MCF 10A (cell line): ENCODE results near the gene SEPTIN8. TPM values are rescaled to one million over a fixed set of nuclear protein-coding genes. Genes with fewer than 3 reads are reported as not detected.

Experiments used
- BruUV-seq: library from RNA; stranded (reverse); fragments of 400-500 nt; replicated peaks from 2 replicates; lab custom pipeline; 2021; lab: Mats Ljungman, UMichigan
- CTCF ChIA-PET: fragments of 300-600 bp; sonication (Branson Sonifier 250); formaldehyde crosslinking; extraction: SDS; loops from one replicate; lab custom pipeline; 2021; ENCODE audit warnings: antibody characterized with exemption, inconsistent platforms; lab: Yijun Ruan, JAX
- POLR2A ChIA-PET: fragments of 300-600, 350-650 bp; sonication (Branson Sonifier 250); formaldehyde crosslinking; extraction: SDS; loops from one replicate; lab custom pipeline; 2020; ENCODE audit warnings: antibody characterized with exemption, inconsistent platforms; lab: Yijun Ruan, JAX
- DNase-seq: peaks from one replicate; pipeline ENCODE4 v3.0.0-alpha.2; 2018; ENCODE audit not compliant: unreplicated experiment
- H3K27ac Mint-ChIP-seq: one replicate; pipeline ENCODE4 v1.8.0; 2022; ENCODE audit warnings: mild to moderate bottlenecking, low read depth, mixed read lengths; ENCODE audit not compliant: unreplicated experiment
- H3K27me3 Mint-ChIP-seq: one replicate; pipeline ENCODE4 v1.8.0; 2022; ENCODE audit warnings: mixed read lengths; ENCODE audit not compliant: insufficient read depth, unreplicated experiment
- H3K36me3 Mint-ChIP-seq: one replicate; pipeline ENCODE4 v1.8.0; 2022; ENCODE audit warnings: mild to moderate bottlenecking, moderate library complexity, mixed read lengths; ENCODE audit not compliant: insufficient read depth, unreplicated experiment
- H3K4me1 Mint-ChIP-seq: one replicate; pipeline ENCODE4 v1.8.0; 2022; ENCODE audit warnings: mixed read lengths; ENCODE audit not compliant: insufficient read depth, unreplicated experiment
- H3K4me3 Mint-ChIP-seq: one replicate; pipeline ENCODE4 v1.8.0; 2022; ENCODE audit warnings: mild to moderate bottlenecking, moderate library complexity, mixed read lengths; ENCODE audit not compliant: unreplicated experiment
- H3K9me3 Mint-ChIP-seq: one replicate; pipeline ENCODE4 v1.8.0; 2022; ENCODE audit warnings: mixed read lengths; ENCODE audit not compliant: unreplicated experiment
- intact Hi-C: fragments of 100-400 bp; cut with micrococcal nuclease; formaldehyde crosslinking; loops from 2 replicates; pipeline ENCODE4 v1.14.1; 2022
- total RNA-seq: library from RNA; stranded (reverse); gene quantifications from 2 replicates; pipeline ENCODE4 v1.2.3, GENCODE V29; 2022
- TF ChIP-seq, protein P1 (sequence below): fragments of 200-600 bp; IDR thresholded peaks from one replicate; pipeline ENCODE4 v1.8.0; 2022; ENCODE audit warnings: antibody characterized with exemption, mild to moderate bottlenecking; ENCODE audit not compliant: unreplicated experiment

The SEPTIN8 gene
- total RNA-seq, 1 experiment from 2014 or later = 34.8 TPM

DNA sequence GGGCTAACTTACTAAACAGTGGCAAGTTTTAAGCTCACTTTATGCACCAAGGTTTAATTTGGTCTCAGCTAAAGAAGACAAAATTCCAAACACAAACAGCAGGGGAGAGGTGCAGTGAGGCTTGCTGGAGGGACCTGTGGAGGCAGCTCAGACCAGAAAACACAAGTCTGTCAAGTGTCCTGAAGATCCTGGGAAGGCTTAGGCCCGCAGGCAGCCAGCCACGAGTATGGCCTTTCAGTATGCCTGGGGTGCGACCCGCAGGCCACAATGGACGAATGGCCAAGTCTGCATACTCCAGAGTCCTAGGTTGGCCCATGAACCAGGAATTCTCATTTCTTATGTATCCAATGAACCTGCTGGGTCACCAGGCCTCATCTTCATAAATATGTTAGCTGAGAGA lies 20.5 kb downstream of the SEPTIN8 start:
- intact Hi-C loops = no loop called here
- Mint-ChIP-seq H3K9me3 (no peaks in the 10 kb centered on the region), H3K4me3 (no peak overlapping the region), H3K36me3 (no peaks in the 10 kb centered on the region), H3K4me1 (no peaks in the 10 kb centered on the region), H3K27ac (no peak overlapping the region), H3K27me3 (no peaks in the 10 kb centered on the region)
- CTCF ChIA-PET = interaction anchor here (0.7 to 4.4 kb wide), 4 partner anchors 8 to 63 kb away, joined by 3 to 34 read pairs (median 5); no protein-coding TSS in a partner anchor
- no peak for DNase-seq
- BruUV-seq = no TSS peak
- TF ChIP-seq, protein P1, sequence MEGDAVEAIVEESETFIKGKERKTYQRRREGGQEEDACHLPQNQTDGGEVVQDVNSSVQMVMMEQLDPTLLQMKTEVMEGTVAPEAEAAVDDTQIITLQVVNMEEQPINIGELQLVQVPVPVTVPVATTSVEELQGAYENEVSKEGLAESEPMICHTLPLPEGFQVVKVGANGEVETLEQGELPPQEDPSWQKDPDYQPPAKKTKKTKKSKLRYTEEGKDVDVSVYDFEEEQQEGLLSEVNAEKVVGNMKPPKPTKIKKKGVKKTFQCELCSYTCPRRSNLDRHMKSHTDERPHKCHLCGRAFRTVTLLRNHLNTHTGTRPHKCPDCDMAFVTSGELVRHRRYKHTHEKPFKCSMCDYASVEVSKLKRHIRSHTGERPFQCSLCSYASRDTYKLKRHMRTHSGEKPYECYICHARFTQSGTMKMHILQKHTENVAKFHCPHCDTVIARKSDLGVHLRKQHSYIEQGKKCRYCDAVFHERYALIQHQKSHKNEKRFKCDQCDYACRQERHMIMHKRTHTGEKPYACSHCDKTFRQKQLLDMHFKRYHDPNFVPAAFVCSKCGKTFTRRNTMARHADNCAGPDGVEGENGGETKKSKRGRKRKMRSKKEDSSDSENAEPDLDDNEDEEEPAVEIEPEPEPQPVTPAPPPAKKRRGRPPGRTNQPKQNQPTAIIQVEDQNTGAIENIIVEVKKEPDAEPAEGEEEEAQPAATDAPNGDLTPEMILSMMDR = no peak
- POLR2A ChIA-PET = interaction anchor here (1.5 kb wide), 1 partner anchor 13 kb away, joined by 5 read pairs; no protein-coding TSS in a partner anchor

DNA sequence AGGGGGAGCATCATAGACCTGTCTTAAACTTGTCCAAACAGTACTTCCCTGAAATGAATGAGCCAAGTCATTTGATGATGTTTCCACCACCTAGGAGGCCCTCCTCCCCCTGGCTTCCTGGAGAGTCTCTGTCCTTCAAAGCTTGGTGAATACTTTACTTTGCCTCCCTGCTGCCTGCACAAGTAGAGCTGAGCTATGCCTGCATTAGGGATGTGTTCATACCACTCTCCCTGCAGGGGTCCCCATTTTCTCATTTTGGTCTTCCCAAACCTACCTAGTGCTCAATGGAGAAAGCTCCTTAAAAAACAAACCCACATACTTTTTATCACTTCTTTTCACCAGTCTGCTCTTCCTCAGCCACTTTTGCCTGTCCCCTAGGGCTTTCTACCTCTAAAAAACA lies 22.1 kb downstream of the SEPTIN8 start:
- no peak overlapping the region for H3K4me3 Mint-ChIP-seq
- BruUV-seq = no TSS peak
- no peaks in the 10 kb centered on the region for H3K27me3 Mint-ChIP-seq
- intact Hi-C loops = loop anchor here (1.0 kb wide), 1 partner anchor 65 kb away; no protein-coding TSS in a partner anchor
- CTCF ChIA-PET = interaction anchor here (0.6 to 4.4 kb wide), 12 partner anchors 11 to 670 kb away, joined by 3 to 34 read pairs (median 3); no protein-coding TSS in a partner anchor
- TF ChIP-seq, protein P1 = peak; percentile 14
- H3K27ac Mint-ChIP-seq = no peak overlapping the region
- H3K36me3 Mint-ChIP-seq = no peaks in the 10 kb centered on the region
- no peaks in the 10 kb centered on the region for H3K4me1 Mint-ChIP-seq
- DNase-seq = peak; percentile 36
- no peaks in the 10 kb centered on the region for H3K9me3 Mint-ChIP-seq
- POLR2A ChIA-PET = interaction anchor here (0.6 to 2.7 kb wide), 4 partner anchors 18 to 105 kb away, joined by 3 to 11 read pairs (median 5); partner anchors contain the start of genes KIF3A and SEPTIN8

DNA sequence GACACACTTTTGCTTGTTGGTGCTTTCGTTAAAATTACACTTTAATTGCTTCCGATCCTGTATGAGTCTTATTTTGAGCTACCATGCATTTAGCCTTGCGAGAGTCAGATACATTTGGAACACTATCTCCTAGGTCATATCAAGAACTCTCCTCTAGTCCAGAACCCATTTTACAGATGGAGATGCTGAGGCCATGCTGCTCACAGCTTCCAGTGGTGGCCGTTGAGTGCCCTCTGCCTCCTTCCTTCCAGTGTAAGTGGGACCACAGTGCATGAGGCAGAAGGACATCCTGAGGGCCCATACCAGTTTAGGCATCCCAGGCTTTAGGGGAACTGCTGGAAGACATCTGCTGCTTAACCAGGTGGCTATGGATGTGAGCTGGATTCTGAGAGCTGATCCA lies 22.9 kb downstream of the SEPTIN8 start:
- CTCF ChIA-PET = interaction anchor here (0.6 to 4.4 kb wide), 7 partner anchors 15 to 671 kb away, joined by 3 to 34 read pairs (median 4); no protein-coding TSS in a partner anchor
- Mint-ChIP-seq H3K4me1 (no peaks in the 10 kb centered on the region), H3K9me3 (no peaks in the 10 kb centered on the region), H3K4me3 (no peak overlapping the region), H3K27me3 (no peaks in the 10 kb centered on the region), H3K27ac (no peak overlapping the region), H3K36me3 (no peaks in the 10 kb centered on the region)
- POLR2A ChIA-PET = interaction anchor here (0.6 to 2.7 kb wide), 3 partner anchors 17 to 106 kb away, joined by 3 to 11 read pairs (median 7); partner anchors contain the start of genes KIF3A and SEPTIN8
- intact Hi-C loops = no loop called here
- DNase-seq = no peak
- BruUV-seq = no TSS peak
- TF ChIP-seq, protein P1 = no peak

DNA sequence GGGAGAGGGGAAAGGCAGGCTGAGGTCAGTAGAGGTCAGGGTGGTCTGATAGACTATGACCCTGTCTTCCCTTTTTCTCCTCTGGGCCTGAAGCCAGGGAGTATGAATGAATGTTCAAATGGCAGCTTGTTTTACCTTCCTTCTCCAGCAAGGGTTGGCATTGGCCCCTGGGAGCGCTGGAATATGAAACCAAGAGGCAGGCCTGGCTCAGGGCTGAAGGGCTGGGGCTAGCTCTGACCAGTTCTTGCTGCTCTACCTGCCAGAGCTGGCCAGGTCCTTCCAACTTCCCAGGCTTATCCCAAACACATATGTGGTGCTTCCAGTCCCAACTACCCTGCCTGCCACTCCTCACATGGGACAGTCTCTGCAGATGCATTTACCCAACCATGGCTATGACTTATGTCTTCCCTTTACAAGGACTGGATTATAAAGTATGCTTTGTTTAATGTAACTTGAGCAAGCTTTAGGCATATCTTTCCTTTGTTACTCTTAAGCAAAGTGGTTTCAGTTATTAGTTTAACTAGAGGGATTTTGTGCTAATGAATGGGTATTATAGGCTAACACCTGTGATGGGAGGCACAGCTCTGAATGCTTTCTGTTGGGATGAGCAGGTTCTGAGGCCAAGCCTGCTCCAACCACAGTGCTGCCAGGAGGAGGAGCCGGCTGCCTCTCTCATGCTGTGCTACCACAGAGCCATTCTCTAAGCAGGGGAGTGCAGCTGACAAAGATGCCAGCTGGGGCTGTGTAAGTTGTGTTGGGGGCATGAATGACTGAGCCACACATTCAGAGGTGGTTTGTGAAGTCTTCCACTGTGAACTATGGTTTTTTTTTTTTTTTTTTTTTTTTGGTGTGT lies 23.7 kb downstream of the SEPTIN8 start:
- intact Hi-C loops = no loop called here
- Mint-ChIP-seq H3K36me3 (no peaks in the 10 kb centered on the region), H3K27ac (no peak overlapping the region), H3K4me1 (no peaks in the 10 kb centered on the region), H3K27me3 (no peaks in the 10 kb centered on the region), H3K4me3 (no peak overlapping the region), H3K9me3 (no peaks in the 10 kb centered on the region)
- BruUV-seq = no TSS peak
- DNase-seq = peak; percentile 37
- TF ChIP-seq, protein P1 = peak; percentile 16
- ChIA-PET CTCF (interaction anchor here (0.9 to 4.4 kb wide), 3 partner anchors 25 to 135 kb away, joined by 4 to 34 read pairs (median 4); no protein-coding TSS in a partner anchor), POLR2A (interaction anchor here (0.6 to 2.7 kb wide), 3 partner anchors 16 to 95 kb away, joined by 3 to 11 read pairs (median 4); partner anchors contain the start of genes IL13, KIF3A and SEPTIN8)
